Loucy (cell line): Measurements from ENCODE around the gene FASTKD3.

Experiments
- EZH2phosphoT487 ChIP-seq: fragments of 200-600 bp; IDR thresholded peaks from 2 replicates; pipeline ENCODE4 v1.6.1; 2018; ENCODE audit warnings: antibody characterized with exemption, mild to moderate bottlenecking, moderate library complexity, borderline replicate concordance
- TF ChIP-seq, protein P1 (sequence below): fragments of 200-600 bp; sonication (generic); conservative IDR thresholded peaks from 2 replicates; pipeline ENCODE4 v1.5.1; 2014; ENCODE audit warnings: mild to moderate bottlenecking, antibody characterized with exemption, low read length

DNA sequence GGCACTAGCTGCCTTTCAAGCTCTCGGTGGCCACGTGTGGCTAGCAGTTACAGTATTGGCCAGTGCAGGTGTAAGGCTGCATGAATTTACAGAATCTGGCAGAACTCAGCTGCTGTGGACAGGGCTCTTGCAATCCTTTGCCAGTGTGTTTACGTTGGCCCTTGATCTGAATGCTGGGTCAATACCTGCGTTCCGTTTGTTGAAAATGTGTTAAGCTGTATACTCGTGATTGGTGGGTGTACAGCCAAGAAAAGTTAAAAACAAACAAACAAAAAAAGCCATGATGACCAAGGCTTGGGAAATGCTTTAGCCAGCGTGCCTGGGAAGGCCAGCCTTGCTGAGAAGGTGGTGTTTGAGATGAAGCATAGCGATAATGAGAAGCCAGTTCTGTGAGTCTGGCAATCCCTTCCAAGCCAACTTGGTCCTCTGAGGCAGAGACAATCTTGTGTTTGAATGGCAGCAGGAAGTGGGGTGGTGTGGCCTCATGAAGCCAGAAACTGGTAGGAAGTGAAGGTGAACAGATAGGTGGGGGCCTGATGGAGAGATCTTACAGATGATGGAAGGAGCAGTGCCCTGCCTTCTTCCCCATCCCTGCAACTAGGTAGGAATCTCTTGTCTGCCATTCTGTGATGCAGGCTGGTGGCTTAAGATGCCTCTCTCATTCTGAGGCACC is 17.1 kb downstream of the FASTKD3 start:
- TF ChIP-seq, protein P1, sequence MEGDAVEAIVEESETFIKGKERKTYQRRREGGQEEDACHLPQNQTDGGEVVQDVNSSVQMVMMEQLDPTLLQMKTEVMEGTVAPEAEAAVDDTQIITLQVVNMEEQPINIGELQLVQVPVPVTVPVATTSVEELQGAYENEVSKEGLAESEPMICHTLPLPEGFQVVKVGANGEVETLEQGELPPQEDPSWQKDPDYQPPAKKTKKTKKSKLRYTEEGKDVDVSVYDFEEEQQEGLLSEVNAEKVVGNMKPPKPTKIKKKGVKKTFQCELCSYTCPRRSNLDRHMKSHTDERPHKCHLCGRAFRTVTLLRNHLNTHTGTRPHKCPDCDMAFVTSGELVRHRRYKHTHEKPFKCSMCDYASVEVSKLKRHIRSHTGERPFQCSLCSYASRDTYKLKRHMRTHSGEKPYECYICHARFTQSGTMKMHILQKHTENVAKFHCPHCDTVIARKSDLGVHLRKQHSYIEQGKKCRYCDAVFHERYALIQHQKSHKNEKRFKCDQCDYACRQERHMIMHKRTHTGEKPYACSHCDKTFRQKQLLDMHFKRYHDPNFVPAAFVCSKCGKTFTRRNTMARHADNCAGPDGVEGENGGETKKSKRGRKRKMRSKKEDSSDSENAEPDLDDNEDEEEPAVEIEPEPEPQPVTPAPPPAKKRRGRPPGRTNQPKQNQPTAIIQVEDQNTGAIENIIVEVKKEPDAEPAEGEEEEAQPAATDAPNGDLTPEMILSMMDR, result no peak
- no peak for TF ChIP-seq EZH2phosphoT487
